GM19025 (cell line): ENCODE results near the gene DSCAML1.

Experiments used
- ATAC-seq: cut with Tn5 transposase; IDR thresholded peaks from one replicate; pipeline ENCODE4 v1.9.1; 2021; ENCODE audit warnings: mild to moderate bottlenecking, low read depth, moderate library complexity; ENCODE audit not compliant: unreplicated experiment

The DSCAML1 gene

DNA sequence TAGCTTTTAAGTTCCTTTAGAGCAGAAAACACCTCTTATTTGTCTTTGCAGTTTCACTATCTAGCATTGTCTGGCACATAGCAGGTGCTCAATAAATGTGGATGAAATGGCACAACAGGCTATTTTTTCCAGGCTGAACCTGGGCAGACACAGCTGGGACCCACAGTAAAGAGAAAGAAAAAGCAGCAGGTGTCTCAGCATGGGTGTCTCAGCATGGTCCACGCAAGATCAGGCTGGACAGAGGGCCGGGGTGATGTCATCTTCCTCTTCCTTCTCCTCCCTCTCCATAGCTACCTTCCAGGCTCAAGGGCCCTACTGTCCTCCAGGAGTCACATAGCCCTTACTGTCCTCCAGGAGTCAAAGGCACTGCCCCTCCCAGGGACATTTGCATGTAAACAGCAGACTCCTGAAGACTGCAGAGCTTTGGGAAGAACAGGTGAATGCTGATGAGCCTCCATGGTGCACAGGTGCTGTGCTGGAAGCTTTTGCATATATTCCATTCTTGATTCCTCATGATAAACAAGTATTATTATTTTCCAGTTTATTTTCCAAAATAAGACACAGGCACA lies 65.2 kb downstream of the DSCAML1 start:
- no peak for ATAC-seq

DNA sequence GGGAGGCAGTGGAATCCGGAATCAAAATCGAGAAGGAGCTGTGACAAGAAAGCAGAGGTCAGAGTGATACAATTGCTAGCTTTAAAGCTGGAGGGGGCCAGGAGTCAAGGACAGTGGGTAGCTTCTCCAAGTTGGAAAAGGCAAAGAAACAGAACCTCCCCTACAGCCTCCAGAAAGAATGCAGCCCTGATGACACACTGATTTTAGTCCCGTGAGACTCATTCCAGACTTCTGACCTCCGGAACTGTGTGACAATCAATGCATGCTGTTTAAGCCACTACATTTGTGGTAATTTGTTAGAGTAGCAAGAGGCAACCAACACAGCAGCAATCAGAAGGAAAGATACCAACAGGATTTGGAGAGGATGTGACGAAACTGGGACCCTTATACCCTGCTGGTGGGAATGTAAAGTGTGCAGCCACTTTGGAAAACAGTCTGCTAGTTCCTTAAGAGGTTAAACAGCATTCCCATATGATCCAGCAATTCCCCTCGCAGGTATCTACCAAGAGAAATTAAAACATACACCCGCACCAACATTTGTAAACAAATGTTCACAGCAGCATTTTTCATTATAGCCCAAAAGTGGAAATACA lies 66.7 kb downstream of the DSCAML1 start:
- ATAC-seq = no peak

- no peak for ATAC-seq
Measured at GRCh38 chr11:117725048-117725734, 71.8 kb downstream of the DSCAML1 start.

- no peak for ATAC-seq
Measured at GRCh38 chr11:117724621-117725020, 72.4 kb downstream of the DSCAML1 start.

- ATAC-seq = no peak
Measured at GRCh38 chr11:117724104-117724503, 72.9 kb downstream of the DSCAML1 start.

DNA sequence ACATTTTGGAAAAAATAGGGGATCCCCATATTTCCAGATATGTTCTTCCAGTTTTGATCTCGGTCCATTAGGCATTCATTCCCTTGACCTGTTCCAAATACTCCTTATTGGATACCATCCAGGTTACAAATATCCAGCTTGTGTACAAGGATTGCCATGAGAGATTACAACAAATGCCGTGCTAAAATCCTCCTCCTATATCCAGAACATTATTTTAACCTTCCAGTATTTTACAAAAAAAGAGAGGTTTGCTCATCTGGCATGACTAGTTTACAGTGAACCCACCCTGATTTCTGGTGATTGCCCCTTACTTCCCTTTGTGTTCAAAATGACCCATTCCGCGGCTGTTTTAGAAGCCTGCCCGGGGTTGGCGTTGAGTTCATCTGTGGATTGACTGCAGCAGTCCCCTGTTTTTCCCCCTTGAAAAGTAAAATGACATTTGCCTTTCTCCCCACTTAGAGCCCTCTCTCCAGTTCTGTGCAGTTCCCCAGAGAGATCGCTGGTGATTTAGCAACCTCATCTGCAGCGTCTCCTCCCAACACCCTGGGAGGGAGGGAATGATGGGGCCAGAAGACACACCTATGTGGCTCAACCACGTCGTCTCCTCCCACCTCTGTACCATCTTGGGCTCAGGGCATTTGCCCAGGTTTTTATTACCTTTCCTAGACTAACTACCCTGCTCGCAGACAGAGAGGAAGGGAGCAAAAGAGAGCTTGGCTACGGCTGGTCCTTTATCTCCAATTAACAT lies 73.6 kb downstream of the DSCAML1 start:
- ATAC-seq = no peak

- no peak for ATAC-seq
Measured at GRCh38 chr11:117722082-117722481, 74.9 kb downstream of the DSCAML1 start.

DNA sequence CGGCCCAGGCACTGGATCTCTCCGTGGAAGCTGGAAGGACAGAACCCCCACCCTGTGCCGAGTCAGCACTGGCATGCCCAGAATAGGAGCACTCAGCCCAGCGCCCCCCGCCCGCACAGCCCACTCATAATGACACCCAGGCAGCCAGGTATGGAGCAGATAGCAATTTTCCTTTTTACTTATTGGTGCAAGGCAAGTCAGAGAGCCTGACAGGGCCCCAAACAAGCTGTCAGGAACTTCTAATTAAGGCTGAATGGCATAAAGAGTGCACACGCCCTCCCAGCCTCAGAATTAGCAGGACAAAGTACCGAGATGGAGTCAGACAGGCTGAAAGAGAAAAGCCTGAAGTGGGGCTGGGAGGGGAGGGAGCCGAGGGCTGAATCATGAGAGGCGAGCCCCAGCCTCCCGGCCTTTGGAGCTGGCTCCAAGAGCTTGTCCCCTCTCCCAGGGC lies 76.9 kb downstream of the DSCAML1 start:
- ATAC-seq = no peak

- ATAC-seq = no peak
Measured at GRCh38 chr11:117719480-117719879, 77.5 kb downstream of the DSCAML1 start.

DNA sequence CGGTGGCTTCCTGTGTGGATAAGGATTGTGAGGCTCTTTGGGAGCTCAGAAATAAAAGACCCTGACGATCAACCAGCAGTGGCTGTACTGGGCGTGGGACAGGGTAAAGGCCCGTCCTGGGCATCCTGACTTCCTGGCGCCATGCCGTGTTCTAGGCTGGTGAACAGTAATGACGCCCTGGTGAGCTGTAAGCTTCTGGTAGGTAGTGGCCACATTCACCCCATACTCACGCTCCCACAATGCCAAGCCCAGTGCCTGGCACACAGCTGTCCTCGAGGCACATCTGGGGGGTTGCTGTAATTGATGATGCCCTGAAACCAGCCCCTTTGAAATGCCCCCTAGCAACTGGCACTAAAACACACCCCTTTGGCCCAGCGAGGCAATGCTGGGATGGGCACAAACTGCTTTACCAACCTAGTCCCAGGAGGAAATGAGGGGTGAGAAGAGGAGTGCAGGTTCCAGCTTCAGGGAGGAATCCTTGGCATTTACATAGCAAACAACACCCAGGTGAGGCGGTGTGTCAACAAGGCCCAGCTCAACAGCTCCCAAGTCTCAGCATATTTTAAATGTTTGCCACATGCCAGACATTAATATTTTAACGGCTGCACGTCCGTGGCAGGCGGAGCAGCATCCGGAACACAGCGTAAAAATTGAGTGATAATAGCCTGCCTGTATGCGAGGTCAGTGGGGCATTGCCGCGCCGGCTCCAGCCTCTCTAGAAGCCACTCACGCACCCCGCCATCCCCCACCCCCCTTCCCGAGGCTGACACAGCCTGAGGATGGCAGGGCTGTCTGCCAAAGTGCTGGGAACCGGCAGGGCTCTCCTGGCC lies 79.3 kb downstream of the DSCAML1 start:
- no peak for ATAC-seq

DNA sequence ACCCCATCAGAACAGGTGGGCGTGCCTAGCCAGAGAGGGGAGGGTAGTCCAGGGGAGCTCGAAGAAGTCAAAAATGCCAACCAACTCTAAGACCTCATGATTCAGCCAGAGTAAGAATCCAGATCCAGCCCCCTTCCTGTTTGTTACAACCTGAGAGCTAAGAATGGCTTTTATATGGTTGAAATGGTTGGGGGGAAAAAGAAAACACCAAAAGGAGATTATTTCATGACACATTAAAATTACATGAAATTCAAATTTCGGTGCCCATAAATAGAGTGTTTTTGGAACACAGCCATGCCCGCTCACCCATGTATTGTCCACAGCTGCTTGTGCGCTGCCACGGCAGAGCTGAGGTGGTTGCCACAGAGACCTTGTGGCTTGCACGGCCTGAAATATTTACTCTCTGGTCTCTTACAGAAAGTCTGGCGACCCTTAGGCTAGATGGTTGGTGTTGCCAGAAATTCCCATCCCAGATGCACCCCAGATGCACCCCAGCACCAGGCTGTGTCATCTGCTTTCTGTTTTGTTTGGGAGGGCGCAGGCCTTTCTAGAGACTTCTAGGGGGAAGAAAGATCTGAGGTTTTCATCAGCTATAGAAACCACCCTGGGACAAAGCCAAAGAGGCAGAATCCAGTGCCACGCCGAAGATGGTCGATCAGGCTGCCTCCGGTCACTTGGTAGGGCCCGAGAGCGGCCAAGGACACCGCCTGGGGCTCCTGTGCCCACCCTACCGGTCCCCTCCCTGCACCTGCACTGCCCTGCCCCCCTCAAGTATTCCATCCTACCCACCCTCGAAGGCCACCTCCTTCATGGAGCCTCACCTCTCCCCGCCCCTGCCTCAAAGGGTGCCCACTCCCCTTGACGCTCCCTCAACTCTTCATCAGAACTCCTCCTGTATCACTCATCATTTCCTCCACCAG lies 80.2 kb downstream of the DSCAML1 start:
- ATAC-seq = no peak

- no peak for ATAC-seq
Measured at GRCh38 chr11:117715801-117716200, 81.2 kb downstream of the DSCAML1 start.

GRCh38 chr11:117713538-117713991 lies 83.5 kb downstream of the DSCAML1 start:
- no peak for ATAC-seq

DNA sequence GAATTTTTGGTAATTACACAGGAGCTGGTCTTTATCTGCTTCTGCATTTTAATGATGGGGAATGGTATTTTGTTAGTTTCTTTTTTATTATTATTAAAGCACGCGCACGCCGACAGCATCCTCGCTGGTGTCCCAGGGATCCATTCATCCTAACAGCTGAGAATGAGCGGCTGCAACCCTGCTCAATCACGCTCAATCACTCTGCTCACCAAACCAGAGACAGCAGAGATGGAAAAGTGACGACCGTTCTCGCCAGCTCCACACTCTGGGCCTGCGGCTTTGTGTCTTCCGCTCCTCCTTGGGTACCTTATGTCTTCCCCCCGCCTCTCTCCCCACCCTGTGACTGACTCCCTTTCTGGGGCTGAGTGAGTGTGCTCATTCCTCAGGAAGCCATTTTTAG lies 84.5 kb downstream of the DSCAML1 start:
- ATAC-seq = no peak

GRCh38 chr11:117711331-117711730 lies 85.7 kb downstream of the DSCAML1 start:
- no peak for ATAC-seq

- ATAC-seq = no peak
Measured at GRCh38 chr11:117710211-117710610, 86.8 kb downstream of the DSCAML1 start.

DNA sequence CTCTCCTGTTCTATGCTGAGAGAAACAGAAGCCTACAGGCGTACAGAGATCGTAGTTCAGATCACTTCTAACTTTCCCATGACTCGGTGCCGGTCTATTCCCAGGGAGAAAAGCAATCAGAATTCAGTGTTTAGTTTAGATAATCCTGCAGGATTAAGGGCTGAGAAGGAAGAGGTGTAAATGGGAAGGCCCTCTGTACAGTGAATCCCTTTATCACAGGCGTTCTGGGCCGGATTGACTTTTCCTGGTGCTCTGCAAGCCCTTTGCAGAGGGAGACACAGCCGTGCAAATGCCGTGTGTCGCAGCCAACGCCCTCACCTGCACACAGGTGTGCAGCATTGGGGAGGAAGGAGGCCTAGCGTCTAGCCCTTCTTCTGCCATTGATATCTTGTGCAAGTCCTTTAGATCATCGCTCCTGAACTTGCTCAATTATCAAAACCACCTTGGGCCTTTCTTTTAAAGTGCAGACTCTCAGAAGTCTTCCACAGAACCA lies 90.6 kb downstream of the DSCAML1 start:
- no peak for ATAC-seq

DNA sequence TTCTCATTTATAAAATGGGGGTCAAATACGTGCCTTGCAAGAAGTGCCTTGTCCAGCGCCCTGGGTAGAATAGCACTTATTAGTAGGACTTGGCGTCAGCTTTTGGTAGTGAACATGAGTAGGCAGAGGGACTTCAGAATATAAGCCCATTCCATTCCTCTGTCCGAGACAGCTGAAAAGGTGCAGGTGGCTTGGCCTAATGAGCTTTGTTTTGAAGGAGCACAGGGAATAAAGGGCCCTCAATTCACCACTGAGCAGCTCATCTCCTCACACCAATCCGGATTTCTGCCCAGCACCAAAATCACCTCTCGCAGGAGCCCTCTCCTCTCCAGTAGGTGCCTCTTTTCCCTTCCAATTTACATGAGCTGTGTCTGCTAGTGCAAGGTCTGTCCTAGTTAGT lies 91.2 kb downstream of the DSCAML1 start:
- no peak for ATAC-seq

- ATAC-seq = no peak
Measured at GRCh38 chr11:117704395-117705100, 92.5 kb downstream of the DSCAML1 start.
